Erythroblast (primary cell): ENCODE data around the gene CACTIN.

Experiments
- GATA1 ChIP-seq: IDR thresholded peaks from 2 replicates; pipeline ENCODE4 v1.6.1; 2011; ENCODE audit warnings: low read depth, mild to moderate bottlenecking, control low read depth, low read length, moderate library complexity
- POLR2A ChIP-seq: IDR thresholded peaks from 2 replicates; pipeline ENCODE4 v1.6.1; 2011; ENCODE audit warnings: mild to moderate bottlenecking, low read length

- no peak for TF ChIP-seq POLR2A
- TF ChIP-seq GATA1 = no peak
Observed at GRCh38 chr19:3608079-3608641, 18.4 kb downstream of the CACTIN start.
